ENCODE data around the gene POSTN.

The POSTN gene

GRCh38 chr13:37515226-37515625, 83.3 kb downstream of the POSTN start:
- no peak for DNase-seq (ENCODE audit: low spot score)

All from kidney capillary endothelial cell (primary cell).